ENCODE results near the gene SAMD4A.

SAMD4A gene

DNA sequence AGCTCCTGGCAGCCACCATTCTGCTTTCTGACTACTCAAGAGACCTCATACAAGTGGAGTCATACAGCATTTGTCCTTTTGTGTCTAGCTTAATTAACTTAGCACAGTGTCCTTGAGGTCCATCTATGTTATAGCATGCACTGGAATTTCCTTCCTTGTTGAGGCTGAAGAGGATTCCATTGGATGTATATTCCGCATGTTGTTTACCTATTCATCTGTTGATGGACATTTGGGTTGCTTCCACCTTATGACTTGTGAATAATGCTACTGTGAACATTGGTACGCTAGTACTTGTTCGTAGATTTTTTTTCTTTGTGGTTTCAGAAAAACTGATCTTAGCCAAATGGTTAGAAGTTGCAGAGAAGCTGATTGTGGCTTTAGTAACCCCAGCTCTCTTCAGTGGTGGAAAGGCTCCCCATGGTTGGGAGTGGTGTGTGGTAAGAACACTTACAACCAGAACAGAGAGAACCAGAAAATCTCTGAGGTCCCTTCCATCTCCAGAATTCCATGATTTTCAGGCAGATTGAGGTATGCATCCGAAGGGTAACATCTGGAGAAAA lies 118.4 kb downstream of the SAMD4A start:
- DNase-seq (ENCODE audit: low read depth): no peak

DNA sequence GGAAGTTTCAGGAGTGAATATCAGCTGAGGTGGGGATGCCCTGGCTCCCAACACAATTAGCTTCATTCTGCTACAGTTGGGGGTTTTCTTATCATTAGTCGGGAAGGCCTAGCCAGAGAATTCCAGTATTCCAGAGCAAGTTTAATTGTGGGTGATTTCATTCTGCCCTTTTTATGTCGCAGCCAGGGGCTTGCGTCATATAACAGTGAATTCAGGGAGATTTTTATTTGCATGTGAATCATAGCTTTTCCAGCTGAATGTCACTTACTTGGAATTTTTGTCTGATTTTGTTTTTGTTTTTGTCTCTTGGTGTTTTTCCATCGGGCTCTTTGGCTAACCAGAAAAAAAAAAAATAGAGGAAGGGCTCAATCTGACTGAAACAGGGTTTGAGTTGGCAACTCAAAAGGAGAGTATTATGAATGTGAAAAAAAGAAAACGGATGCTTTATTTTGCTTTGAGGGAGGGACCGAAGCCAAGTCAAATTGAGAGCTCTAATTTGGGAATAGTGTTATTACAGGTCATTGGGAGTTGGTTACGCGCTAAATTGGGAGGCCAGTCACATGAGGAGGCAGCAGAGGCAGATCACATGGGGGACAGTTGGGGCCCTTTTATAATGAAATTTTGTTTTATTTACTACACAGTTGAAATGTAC lies 119.4 kb downstream of the SAMD4A start:
- DNase-seq (ENCODE audit: low read depth): no peak

- DNase-seq (ENCODE audit: low read depth): no peak
Measured at GRCh38 chr14:54686871-54687749, 120.2 kb downstream of the SAMD4A start.

DNA sequence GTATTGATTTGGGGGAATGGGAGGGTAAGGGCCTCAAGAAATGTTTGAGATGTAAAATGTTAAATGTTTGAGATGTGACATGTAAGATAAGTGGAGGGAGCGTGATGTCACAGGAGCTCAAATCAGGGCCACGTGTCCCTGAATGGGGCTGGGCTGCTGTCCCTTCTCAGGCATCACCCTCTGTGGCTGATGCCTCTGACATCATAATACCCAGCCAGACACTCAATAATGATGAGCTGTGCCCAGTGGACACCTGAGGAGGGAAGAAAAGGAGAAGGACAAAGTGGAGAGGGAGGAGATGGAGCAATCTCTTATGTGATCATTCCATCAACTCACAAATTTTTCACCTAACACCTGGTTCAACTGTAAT lies 120.8 kb downstream of the SAMD4A start:
- DNase-seq (ENCODE audit: low read depth): no peak

DNA sequence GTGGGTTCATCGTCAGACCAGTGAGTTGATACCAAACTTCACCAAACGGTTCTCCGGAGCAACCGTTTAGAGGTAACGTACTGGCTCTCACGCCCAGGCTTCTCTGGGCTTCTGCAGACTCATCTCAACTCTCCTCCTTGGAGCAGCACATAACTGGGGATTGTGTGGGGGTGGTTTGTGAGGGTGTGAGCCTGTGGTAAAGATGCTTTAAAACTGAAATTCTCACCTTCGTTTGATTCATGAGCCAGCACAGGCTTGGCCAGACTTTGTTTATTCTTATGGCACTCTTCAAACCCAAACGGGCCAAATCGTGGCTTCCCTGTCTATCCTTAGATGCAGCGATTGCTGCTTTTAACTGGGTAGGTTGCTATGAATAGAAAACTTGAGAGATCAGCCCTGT lies 121.3 kb downstream of the SAMD4A start:
- DNase-seq (ENCODE audit: low read depth): no peak

- DNase-seq (ENCODE audit: low read depth): no peak
Measured at GRCh38 chr14:54689928-54690327, 123.0 kb downstream of the SAMD4A start.

- no peak for DNase-seq (ENCODE audit: low read depth)
Measured at GRCh38 chr14:54690887-54691286, 124.0 kb downstream of the SAMD4A start.

GRCh38 chr14:54691525-54692283 lies 124.8 kb downstream of the SAMD4A start:
- DNase-seq (ENCODE audit: low read depth): no peak

DNA sequence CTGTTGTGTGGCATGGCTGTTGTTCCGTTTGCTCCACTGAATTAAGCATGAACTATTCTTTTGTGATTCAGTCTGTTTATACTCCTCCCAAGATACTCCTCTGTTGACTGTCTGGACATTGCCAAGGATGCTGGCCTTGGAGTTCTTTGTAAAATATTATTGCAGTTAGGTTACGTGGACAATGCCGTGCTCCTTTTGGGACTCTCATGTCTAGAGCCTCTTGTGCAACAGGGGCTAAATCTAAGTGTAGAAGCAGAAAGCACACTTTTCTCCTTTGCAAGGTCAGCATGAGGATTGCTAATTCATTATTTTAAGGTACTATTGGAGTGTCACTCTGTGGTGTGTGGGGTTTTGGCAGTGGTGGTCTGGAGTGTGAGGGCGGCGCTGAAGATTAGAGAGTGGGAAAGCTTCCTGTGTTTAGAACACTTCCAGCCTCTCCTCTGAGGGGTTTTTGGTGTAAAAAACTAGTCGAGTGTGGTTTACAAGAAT lies 125.4 kb downstream of the SAMD4A start:
- DNase-seq (ENCODE audit: low read depth): no peak

DNA sequence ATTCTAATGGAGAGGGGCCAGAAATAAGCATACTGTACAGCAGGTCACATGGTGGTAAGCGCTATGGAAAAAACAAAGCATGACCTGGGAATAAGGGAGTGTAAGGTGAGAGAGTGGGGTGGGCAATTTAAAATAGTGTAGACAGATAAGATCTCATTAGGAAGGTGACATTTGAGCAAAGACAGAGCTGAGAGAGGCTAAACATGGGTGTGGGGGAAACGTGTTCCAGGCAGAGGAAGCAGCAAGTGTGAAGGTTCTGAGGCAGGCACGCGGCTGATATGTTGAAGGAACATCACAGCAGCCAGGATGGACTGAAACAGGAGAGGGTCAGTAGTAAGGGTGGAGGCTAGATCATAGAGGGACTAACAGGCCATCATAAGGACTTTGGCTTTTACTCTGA lies 126.8 kb downstream of the SAMD4A start:
- no peak for DNase-seq (ENCODE audit: low read depth)

DNA sequence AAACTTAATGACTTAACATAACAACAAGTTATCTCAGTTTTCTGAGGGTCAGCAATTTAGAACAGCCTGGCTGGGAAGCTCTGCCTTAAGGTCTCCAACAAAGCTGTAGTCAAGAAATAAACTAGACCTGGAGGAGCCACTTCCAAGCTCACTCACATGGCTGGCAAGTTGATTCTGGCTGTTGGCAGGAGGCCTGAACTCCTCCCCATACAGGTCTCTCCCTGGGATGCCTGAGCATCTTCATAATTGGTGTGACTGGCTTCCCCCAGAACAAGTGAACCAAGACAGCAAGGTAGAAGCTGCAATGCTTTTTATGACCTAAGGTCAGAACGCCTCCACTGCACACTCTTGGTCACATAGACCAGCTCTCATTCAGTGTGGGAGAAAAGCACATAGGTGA lies 128.3 kb downstream of the SAMD4A start:
- no peak for DNase-seq (ENCODE audit: low read depth)

GRCh38 chr14:54697001-54697400 lies 130.1 kb downstream of the SAMD4A start:
- no peak for DNase-seq (ENCODE audit: low read depth)

GRCh38 chr14:54697803-54698202 lies 130.9 kb downstream of the SAMD4A start:
- no peak for DNase-seq (ENCODE audit: low read depth)

- DNase-seq (ENCODE audit: low read depth): no peak
Measured at GRCh38 chr14:54698501-54698900, 131.6 kb downstream of the SAMD4A start.

- DNase-seq (ENCODE audit: low read depth): no peak
Measured at GRCh38 chr14:54698966-54699530, 132.1 kb downstream of the SAMD4A start.

GRCh38 chr14:54699735-54700134 lies 132.8 kb downstream of the SAMD4A start:
- no peak for DNase-seq (ENCODE audit: low read depth)

DNA sequence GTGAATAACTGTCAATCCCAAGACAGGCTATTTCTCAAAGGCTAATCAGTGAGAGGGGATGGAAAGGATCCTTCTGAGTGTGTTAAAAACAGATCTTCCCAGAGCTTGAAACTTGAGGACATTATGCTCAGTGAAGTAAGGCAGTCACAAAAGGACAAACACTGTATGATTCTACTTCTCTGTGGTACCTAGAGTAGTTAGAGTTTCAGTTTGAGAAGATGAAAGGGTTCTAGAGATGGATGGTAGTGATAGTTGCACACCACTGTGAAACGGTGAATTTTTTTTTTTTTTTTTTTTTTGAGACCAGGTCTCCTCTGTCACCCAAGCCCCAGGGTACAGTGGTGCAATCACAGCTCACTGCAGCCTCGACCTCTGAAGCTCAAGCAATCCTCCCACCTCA lies 133.8 kb downstream of the SAMD4A start:
- no peak for DNase-seq (ENCODE audit: low read depth)

- DNase-seq (ENCODE audit: low read depth): no peak
Measured at GRCh38 chr14:54702014-54702491, 135.1 kb downstream of the SAMD4A start.

DNA sequence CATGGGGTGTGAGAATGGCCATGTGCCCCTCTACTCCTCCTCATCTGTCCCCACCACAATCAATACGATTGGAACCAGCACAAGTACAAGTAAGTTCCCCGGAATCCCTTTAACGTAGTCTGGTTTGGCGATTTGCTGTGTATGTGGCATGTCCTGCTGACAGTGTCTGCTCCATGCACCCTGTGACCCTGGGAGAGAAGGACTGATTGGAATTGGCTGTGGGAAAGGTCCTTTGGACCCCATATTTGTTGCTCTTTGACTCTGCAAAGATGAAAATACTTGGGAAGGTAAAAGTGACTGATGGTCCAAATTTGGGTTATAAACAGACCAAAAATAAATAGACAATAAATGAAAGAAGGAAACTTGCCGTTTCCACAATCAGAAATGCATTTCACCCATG lies 135.6 kb downstream of the SAMD4A start:
- DNase-seq (ENCODE audit: low read depth): no peak

DNA sequence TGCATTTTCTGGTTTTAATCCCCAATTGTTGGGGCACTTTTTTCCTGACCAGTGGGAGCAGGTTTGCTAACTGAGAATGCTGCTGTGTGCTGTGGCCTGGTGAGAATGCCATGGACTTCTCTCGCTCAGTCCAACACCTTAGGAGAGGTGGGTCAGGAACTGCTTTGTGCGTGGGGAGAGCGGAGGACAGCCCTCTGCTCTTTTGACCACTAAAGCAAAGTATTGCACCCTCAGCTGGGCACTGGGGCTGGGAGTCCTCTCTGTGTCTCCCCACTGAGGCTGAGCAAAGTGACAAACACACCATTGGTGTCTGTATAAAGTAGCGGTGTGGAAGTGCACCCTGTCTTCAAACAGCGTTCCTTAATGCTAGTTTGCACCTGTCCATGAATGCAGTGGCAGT lies 136.2 kb downstream of the SAMD4A start:
- no peak for DNase-seq (ENCODE audit: low read depth)

GRCh38 chr14:54703724-54704123 lies 136.8 kb downstream of the SAMD4A start:
- no peak for DNase-seq (ENCODE audit: low read depth)

- no peak for DNase-seq (ENCODE audit: low read depth)
Measured at GRCh38 chr14:54704768-54705167, 137.8 kb downstream of the SAMD4A start.

Measured in stimulated activated CD8-positive, alpha-beta memory T cell treated with anti-CD3 and anti-CD28 coated beads, Interleukin-15, amount 100 ng/mL, for 24 hours (primary cell).